Activated naive CD4-positive, alpha-beta T cell treated with anti-CD3 and anti-CD28 coated beads, Interleukin-2, amount 50 U/mL, for 72 hours (primary cell): ENCODE results near the gene FREY1. TPM values are rescaled to one million over a fixed set of nuclear protein-coding genes. Genes with fewer than 3 reads are reported as not detected.

Experiments used
- ATAC-seq, 2 donors: fragments of 150-1000 bp; cut with Tn5 transposase; 2 replicates each; pipeline ENCODE4 v1.10.0; 2021; ENCODE audit warnings: mild to moderate bottlenecking in 2 of 2, moderate library complexity in 2 of 2
- DNase-seq, 2 donors: peaks; one replicate each; pipeline ENCODE4 v3.0.0; 2021 to 2022; ENCODE audit warnings: low spot score in 2 of 2
- H3K27ac Mint-ChIP-seq, 2 donors: one replicate each; pipeline ENCODE4 v1.8.0; 2022; ENCODE audit warnings: mild to moderate bottlenecking in 2 of 2, mixed read lengths in 2 of 2
- H3K36me3 Mint-ChIP-seq, 2 donors: one replicate each; pipeline ENCODE4 v1.8.0; 2022; ENCODE audit warnings: mixed read lengths in 2 of 2
- H3K9me3 Mint-ChIP-seq, 2 donors: one replicate each; pipeline ENCODE4 v1.8.0; 2022; ENCODE audit warnings: mixed read lengths in 2 of 2
- total RNA-seq, 2 donors: library from RNA; stranded (reverse); gene quantifications; one replicate each; pipeline ENCODE4 v1.2.3, GENCODE V29; 2022

The FREY1 gene
- total RNA-seq, 2 donors from 2014 or later = 0.64 to 0.91 TPM

- Mint-ChIP-seq H3K9me3 (no peaks in the 10 kb centered on the region), H3K36me3 (no peaks in the 10 kb centered on the region)
Observed at GRCh38 chr11:45889966-45890365, 17.1 kb downstream of the FREY1 start.

DNA sequence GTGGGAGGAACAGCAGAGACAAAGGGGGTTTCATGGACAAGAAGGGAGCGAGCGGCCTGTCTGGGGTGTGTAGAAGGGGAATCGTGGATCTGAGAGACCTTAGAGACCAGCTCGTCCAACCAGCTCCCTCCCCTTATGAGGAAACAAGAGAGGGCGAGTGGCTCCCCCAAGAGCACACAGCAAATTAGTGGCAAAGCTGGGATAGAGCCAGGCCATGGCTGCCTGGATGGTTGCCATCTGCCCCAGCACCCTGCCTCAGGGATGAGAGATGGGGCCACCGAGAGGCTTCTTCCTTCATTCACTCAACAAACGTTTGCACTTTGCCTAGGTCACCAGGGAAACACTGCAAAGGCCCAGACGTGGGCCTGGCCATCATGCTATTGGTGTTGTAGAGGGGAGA, 17.5 kb downstream of the FREY1 start:
- no peaks in the 10 kb centered on the region for H3K9me3 Mint-ChIP-seq
- peak overlapping the region in 1 of 2 donors; percentile 50 for H3K27ac Mint-ChIP-seq
- no peaks in the 10 kb centered on the region for H3K36me3 Mint-ChIP-seq
- DNase-seq (no peak), ATAC-seq (no peak)

More at GRCh38 chr11:45889966-45890365, 17.1 kb downstream of the FREY1 start:
- no peak overlapping the region for H3K27ac Mint-ChIP-seq
- DNase-seq (no peak), ATAC-seq (no peak)

DNA sequence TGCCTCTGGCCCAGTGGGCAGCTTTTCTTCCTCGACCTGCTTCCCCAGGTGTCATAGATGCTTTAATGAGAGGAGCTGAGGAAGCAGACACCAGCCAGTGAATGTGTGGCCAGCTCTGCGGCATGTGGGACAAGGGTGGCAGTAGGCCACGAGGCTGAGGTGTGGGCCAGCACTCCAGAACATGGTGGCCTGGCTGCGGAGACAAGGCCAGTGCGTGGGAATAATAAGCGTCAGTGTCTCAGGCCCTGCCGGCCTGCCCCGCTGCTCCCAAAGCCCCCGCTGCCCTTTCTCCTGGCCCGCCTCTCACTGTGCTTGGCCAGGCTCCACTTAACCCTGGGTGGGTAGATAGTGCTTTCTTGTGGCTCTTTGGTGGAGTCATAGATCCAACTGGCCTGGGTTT, 19.5 kb downstream of the FREY1 start:
- H3K36me3 Mint-ChIP-seq = no peaks in the 10 kb centered on the region
- DNase-seq (no peak), ATAC-seq (no peak)
- no peak overlapping the region for H3K27ac Mint-ChIP-seq
- no peaks in the 10 kb centered on the region for H3K9me3 Mint-ChIP-seq

- no peaks in the 10 kb centered on the region for H3K36me3 Mint-ChIP-seq
Observed at GRCh38 chr11:45886816-45887520, 20.1 kb downstream of the FREY1 start.

GRCh38 chr11:45885921-45886721, 20.9 kb downstream of the FREY1 start:
- Mint-ChIP-seq H3K9me3 (no peaks in the 10 kb centered on the region), H3K36me3 (no peaks in the 10 kb centered on the region), H3K27ac (no peak overlapping the region)
- ATAC-seq (no peak), DNase-seq (no peak)

More at GRCh38 chr11:45886816-45887520, 20.1 kb downstream of the FREY1 start:
- Mint-ChIP-seq H3K27ac (peak overlapping the region in 1 of 2 donors; percentile 40), H3K9me3 (no peaks in the 10 kb centered on the region)
- DNase-seq = no peak
- no peak for ATAC-seq

GRCh38 chr11:45885274-45885920, 21.7 kb downstream of the FREY1 start, which contains the start of gene MAPK8IP1:
Gene MAPK8IP1 (plus strand): TSS chr11:45885651. CDS start chr11:45885821, 170 bp downstream.
- ATAC-seq = peak; percentile 74 to 85
- Mint-ChIP-seq H3K27ac (peak within 1 kb of the TSS in 1 of 2 donors; percentile 21), H3K36me3 (peaks cover 0 to 4% of the 10 kb centered on the region in 2 donors)

GRCh38 chr11:45884596-45885185, 22.4 kb downstream of the FREY1 start:
- H3K9me3 Mint-ChIP-seq = no peaks in the 10 kb centered on the region
- no peak for ATAC-seq
- H3K27ac Mint-ChIP-seq = peak overlapping the region in 1 of 2 donors; percentile 21

More at GRCh38 chr11:45885274-45885920, 21.7 kb downstream of the FREY1 start, which contains the start of gene MAPK8IP1:
- DNase-seq = peak in 1 of 2 donors; percentile 70
- H3K9me3 Mint-ChIP-seq = no peaks in the 10 kb centered on the region

GRCh38 chr11:45881708-45882368, 25.2 kb downstream of the FREY1 start:
- ATAC-seq = no peak
- H3K36me3 Mint-ChIP-seq = peaks cover 0 to 5% of the 10 kb centered on the region in 2 donors
- no peak overlapping the region for H3K27ac Mint-ChIP-seq
- no peak for DNase-seq
- H3K9me3 Mint-ChIP-seq = no peaks in the 10 kb centered on the region

More at GRCh38 chr11:45884596-45885185, 22.4 kb downstream of the FREY1 start:
- DNase-seq = no peak
- H3K36me3 Mint-ChIP-seq = peaks cover 0 to 5% of the 10 kb centered on the region in 2 donors

DNA sequence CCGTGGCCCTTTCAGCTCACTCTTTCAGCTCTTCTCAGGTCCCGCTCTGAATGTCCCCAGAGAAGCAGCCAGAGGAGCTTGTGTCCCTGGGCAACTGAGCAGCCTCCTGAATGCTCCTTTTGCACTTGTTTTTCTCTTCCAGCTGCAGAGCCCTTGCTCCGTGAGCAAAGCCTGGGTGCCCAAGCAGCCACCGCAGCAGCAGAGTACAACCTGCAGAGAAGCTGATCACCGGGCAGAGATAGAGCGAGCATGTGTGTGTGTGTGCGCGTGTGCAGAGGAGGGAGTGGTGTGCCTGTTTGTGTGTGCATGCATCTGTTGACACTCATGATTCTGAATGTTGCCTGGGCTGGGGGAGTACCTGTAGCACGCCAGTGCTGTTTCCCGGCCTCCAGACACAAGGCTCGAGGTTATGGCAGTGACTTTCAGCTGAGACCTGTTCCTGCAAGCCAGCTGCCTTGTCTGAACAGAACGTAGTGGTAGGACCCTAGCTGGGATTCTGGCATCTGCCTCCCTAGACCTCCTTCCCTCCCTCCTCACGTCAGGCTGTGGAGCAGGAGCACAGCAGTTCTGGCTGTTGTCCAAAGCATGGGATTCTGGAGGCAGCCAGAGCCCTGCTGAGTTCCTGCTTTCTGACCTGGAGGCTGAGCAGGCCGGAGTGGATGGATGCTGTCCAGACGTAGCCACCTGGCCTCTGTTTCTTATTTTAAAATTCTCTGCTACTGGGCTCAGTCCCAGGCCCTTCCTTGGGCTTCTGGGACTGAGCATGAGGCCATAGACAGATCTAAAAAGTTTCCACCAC, 26.1 kb downstream of the FREY1 start:
- Mint-ChIP-seq H3K36me3 (peaks cover 0 to 5% of the 10 kb centered on the region in 2 donors), H3K9me3 (no peaks in the 10 kb centered on the region), H3K27ac (no peak overlapping the region)
- DNase-seq (no peak), ATAC-seq (no peak)

GRCh38 chr11:45879803-45880686, 27.0 kb downstream of the FREY1 start:
- DNase-seq (no peak), ATAC-seq (no peak)
- Mint-ChIP-seq H3K27ac (peak overlapping the region in 1 of 2 donors; percentile 23), H3K36me3 (peaks cover 0 to 9% of the 10 kb centered on the region in 2 donors), H3K9me3 (no peaks in the 10 kb centered on the region)

GRCh38 chr11:45877845-45878244, 29.2 kb downstream of the FREY1 start:
- Mint-ChIP-seq H3K9me3 (no peaks in the 10 kb centered on the region), H3K27ac (no peak overlapping the region), H3K36me3 (peaks cover 0 to 15% of the 10 kb centered on the region in 2 donors)
- ATAC-seq (no peak), DNase-seq (no peak)

DNA sequence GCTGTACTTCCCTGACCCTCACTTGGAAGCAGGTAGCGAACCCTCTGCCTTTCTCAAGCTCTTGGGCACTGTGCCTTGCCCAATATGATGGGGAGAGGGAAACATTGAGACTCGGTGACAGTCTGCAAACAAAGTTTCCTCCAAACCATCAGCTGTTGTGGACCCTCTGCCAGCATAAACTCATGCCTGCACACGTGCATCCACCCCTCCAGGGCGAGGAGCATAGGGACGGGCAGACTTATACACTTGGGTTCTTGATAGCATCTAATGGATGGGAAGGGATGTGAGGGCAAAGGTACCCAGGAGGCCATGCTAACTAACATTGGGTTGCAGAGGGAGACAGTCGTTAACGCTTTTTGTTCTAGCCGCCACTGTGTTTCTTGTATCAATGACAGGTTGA, 29.9 kb downstream of the FREY1 start:
- DNase-seq (no peak), ATAC-seq (no peak)
- peaks cover 0 to 15% of the 10 kb centered on the region in 2 donors for H3K36me3 Mint-ChIP-seq
- no peaks in the 10 kb centered on the region for H3K9me3 Mint-ChIP-seq
- no peak overlapping the region for H3K27ac Mint-ChIP-seq

DNA sequence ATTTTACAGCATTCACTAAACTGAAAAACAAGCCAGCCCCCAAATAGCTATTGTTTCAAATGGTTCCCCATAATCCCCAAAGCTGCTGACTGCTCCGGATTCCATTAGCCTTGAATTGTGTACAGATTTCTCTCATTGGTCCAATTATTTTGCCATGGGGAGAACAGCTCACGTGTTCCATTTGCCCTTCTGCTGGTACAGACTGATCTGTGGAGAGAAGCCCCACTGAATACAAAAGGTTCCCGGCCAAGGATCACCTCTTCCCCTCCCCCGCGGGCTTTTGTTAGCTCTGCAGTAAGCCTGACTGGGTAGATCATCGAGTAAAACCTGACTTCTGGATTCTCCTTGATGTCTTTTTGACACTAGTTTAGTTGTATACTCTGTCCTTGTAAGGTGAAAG, 30.7 kb downstream of the FREY1 start:
- DNase-seq = no peak
- H3K9me3 Mint-ChIP-seq = no peaks in the 10 kb centered on the region
- no peak overlapping the region for H3K27ac Mint-ChIP-seq
- H3K36me3 Mint-ChIP-seq = peaks cover 0 to 15% of the 10 kb centered on the region in 2 donors
- ATAC-seq = no peak

DNA sequence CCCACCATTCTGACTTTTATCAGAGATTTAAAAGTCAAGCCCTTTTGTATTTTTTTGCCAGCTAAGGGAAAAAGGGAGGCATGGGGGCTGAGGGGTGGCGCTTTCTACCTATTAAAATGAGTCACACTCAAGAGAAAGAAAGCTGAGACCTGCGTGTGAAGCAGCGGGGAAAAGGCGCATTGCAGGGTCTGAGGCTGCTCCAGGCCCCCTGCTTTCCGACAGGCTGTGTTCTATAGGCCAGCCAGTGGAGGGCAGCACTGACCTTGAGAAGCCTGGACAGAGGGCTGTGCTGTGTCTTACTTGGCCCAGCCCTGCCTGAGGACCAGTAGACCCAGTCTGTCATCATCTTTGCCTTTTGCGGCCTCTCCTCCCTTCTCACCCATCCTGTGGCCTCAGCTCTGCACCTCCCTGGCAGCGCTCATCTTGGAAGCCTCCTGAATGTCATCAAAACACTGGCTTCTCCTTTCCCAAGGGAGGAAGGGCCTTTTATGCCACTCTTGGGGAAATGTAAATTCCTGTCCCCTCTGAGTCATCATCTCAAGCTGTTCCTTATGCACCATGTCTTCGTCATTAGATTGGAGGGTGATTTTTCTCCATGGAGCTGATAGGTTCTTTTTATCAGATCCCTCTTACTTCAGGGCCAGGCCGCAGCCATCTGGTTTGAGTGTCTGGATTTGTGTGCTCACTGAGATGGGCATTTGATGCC, 34.3 kb downstream of the FREY1 start:
- no peak overlapping the region for H3K27ac Mint-ChIP-seq
- H3K9me3 Mint-ChIP-seq = no peaks in the 10 kb centered on the region
- peak in 1 of 2 donors; percentile 41 for DNase-seq
- ATAC-seq = peak; percentile 70 to 80
- H3K36me3 Mint-ChIP-seq = peaks cover 0 to 11% of the 10 kb centered on the region in 2 donors
